IMR-90 (cell line): ENCODE measurements around the gene CCT7.

Experiments
- SMC3 ChIP-seq: fragments of 150-350 bp; IDR thresholded peaks from 2 replicates; pipeline ENCODE4 v1.6.1; 2016; ENCODE audit warnings: low read depth, mild to moderate bottlenecking, antibody characterized with exemption, low read length, moderate library complexity
- TF ChIP-seq, protein P1 (sequence below): conservative IDR thresholded peaks from 2 replicates; pipeline ENCODE4 v1.5.1; 2012; ENCODE audit warnings: mild to moderate bottlenecking, low read depth, low read length, improper control_type of control experiment

- TF ChIP-seq, protein P1, sequence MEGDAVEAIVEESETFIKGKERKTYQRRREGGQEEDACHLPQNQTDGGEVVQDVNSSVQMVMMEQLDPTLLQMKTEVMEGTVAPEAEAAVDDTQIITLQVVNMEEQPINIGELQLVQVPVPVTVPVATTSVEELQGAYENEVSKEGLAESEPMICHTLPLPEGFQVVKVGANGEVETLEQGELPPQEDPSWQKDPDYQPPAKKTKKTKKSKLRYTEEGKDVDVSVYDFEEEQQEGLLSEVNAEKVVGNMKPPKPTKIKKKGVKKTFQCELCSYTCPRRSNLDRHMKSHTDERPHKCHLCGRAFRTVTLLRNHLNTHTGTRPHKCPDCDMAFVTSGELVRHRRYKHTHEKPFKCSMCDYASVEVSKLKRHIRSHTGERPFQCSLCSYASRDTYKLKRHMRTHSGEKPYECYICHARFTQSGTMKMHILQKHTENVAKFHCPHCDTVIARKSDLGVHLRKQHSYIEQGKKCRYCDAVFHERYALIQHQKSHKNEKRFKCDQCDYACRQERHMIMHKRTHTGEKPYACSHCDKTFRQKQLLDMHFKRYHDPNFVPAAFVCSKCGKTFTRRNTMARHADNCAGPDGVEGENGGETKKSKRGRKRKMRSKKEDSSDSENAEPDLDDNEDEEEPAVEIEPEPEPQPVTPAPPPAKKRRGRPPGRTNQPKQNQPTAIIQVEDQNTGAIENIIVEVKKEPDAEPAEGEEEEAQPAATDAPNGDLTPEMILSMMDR: no peak
- no peak for TF ChIP-seq SMC3
Measured at GRCh38 chr2:73291461-73292315, 57.6 kb downstream of the CCT7 start.
